SK-N-MC (cell line): ENCODE measurements around the gene NCOA1.

Experiments used
- EZH2 ChIP-seq: fragments of 200-600 bp; sonication (generic); IDR thresholded peaks from one replicate; pipeline ENCODE4 v1.6.1; 2017; ENCODE audit warnings: antibody characterized with exemption
- FOXP2 ChIP-seq: optimal IDR thresholded peaks from 2 replicates; pipeline ENCODE3; 2011; ENCODE audit warnings: mild to moderate bottlenecking, moderate library complexity; ENCODE audit not compliant: insufficient read depth; ENCODE audit errors: extremely low read length, control extremely low read depth
- POLR2AphosphoS5 ChIP-seq: IDR thresholded peaks from 2 replicates; pipeline ENCODE4 v1.6.1; 2012; ENCODE audit warnings: mild to moderate bottlenecking, low read depth, low read length, borderline replicate concordance

- TF ChIP-seq POLR2AphosphoS5 (no peak), EZH2 (no peak), FOXP2 (no peak)
Measured at GRCh38 chr2:24788816-24789215, 297.8 kb downstream of the NCOA1 start.
